ENCODE results near the gene SLC26A3.

DNA sequence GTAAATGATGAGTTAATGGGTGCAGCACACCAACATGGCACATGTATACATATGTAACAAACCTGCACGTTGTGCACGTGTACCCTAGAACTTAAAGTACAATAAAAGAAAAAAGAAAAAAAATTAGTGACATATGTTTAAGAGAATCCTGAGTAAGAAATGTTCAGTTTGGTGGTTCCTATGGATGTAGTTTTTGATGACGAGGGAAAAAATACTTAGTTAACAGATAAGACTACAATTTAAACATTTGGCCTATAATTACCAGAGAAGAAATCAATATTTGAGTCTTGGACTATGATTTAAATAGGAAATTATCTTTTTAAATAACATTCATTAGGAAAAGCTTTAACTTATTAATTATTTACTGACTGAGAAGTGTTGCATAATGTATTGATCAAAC, 39.2 kb upstream of the SLC26A3 start:
- TF ChIP-seq EZH2 (IDR thresholded peaks at IDR 0.05; ENCODE audit: borderline replicate concordance, low read length) = no peak
- TF ChIP-seq, protein P1, sequence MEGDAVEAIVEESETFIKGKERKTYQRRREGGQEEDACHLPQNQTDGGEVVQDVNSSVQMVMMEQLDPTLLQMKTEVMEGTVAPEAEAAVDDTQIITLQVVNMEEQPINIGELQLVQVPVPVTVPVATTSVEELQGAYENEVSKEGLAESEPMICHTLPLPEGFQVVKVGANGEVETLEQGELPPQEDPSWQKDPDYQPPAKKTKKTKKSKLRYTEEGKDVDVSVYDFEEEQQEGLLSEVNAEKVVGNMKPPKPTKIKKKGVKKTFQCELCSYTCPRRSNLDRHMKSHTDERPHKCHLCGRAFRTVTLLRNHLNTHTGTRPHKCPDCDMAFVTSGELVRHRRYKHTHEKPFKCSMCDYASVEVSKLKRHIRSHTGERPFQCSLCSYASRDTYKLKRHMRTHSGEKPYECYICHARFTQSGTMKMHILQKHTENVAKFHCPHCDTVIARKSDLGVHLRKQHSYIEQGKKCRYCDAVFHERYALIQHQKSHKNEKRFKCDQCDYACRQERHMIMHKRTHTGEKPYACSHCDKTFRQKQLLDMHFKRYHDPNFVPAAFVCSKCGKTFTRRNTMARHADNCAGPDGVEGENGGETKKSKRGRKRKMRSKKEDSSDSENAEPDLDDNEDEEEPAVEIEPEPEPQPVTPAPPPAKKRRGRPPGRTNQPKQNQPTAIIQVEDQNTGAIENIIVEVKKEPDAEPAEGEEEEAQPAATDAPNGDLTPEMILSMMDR (conservative IDR thresholded peaks at IDR 0.05 in 1 of 2, IDR thresholded peaks at IDR 0.05 in 1 of 2; ENCODE audit: extremely low read depth in 1 of 2, insufficient read depth in 1 of 2, low read depth in 1 of 2, low read length in 2 of 2) = no peak
